GM19438 (cell line): Measurements from ENCODE around the gene FOLR2.
"Not testable (repeated sequence)": the region's sequence is repeated elsewhere in the genome, so short reads cannot be mapped to it uniquely, and the experiment has no call there.

Source experiments
- ATAC-seq: cut with Tn5 transposase; IDR thresholded peaks from one replicate; pipeline ENCODE4 v1.9.1; 2021; ENCODE audit warnings: low read depth; ENCODE audit not compliant: unreplicated experiment

Gene FOLR2

DNA sequence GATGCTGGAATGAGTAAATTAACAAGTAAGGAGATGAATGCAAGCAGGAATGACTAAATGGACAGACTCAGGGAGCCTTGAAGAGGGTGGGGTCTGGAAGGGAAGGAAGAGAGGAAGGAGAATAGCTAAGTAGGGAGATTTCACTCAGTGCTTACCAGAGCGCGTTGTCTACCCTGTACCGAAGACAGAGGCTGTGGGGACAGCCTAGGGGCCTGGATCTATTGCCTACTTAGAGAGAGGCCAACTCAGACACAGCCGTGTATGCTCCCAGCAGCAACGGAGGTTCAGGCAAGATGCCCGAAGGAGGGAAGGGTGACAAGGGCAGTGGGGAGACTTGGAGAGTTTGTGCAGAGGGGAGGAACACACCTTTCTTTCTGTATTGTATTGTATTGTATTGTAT is at the start of gene FOLR2:
TSS of gene FOLR2 (plus strand) at position 157 of the 400 bp plus-strand sequence. CDS start 1,791 bp downstream, outside the sequence.
- no peak for ATAC-seq

DNA sequence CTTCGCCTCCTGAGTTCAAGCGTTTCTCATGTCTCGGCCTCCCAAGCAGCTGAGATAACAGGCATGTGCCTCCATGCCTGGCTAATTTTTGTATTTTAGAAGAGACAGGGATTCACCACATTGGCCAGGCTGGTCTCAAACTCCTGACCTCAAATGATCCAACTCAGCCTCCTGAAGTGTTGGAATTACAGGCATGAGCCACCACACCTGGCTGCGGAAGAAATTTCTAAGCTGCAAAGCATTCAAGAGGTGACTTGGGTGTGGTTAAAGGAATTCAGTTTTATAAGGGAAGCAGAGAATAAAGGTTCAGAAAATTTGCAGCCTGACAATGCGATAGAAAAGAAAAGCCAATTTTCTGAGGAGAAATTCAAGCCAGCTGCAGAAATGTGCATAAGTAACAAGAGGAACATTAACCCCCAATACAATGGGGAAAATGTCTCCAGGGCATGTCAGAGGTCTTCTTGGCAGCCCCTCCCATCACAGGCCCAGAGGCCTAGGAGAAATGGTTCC is 47.5 kb upstream of the FOLR2 start:
- not testable (repeated sequence) for ATAC-seq

DNA sequence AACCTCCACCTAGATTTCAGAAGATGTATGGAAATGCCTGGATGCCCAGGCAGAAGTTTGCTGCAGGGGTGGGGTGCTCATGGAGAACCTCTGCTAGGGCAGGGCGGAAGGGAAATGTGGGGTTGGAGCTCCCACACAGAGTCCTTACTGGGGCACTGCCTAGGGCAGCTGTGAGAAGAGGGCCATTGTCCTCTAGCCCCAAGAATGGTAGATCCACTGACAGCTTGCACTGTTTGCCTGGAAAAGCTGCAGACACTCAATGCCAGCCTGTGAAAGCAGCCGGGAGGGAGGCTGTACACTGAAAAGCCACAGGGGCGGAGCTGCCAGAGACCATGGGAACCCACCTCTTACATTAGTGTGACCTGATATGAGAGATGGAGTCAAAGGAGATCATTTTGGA is 46.8 kb upstream of the FOLR2 start:
- ATAC-seq: not testable (repeated sequence)

GRCh38 chr11:72172043-72172442 is 44.6 kb upstream of the FOLR2 start:
- not testable (repeated sequence) for ATAC-seq

- ATAC-seq: no peak
These were observed 43.3 kb upstream of the FOLR2 start for GRCh38 chr11:72173291-72173690.

- ATAC-seq: no peak
These were observed 42.1 kb upstream of the FOLR2 start for GRCh38 chr11:72174302-72175070.

- ATAC-seq: no peak
These were observed 38.9 kb upstream of the FOLR2 start for GRCh38 chr11:72177656-72178055.

- ATAC-seq: no peak
These were observed 37.4 kb upstream of the FOLR2 start for GRCh38 chr11:72179049-72179803.

- ATAC-seq: no peak
These were observed 36.7 kb upstream of the FOLR2 start for GRCh38 chr11:72179804-72180396.

DNA sequence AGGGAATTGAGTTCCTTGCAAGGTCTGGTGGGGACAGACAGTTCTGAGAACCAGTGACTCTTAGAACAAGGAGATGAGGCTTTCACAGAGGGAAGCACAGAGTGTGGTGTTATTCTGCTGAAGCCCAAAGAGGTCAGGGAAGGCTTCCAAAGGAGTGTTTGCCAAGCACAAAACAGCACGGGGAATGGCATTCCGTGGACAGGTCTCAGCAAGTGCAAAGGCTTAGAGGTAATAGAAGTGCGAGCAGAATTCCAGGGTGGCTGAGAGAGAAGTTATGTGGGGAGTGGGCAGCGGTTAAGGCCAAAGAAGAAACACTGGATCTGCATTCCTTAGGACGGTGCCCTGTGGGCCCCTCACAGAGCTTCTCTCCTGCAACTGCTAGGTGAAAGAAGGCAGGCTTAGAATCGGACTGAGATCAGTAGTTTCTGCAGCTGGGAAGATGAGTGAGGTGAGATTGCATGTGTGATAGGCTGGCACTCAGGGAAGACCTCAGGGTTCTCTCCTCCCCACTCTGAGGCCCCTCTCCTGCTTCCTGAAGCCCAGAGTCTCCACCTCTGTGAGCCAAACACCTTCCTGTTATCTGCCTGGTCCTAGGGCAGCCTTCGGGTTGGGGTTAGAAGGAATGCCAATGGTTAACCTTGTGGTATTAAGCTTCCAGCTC is 35.6 kb upstream of the FOLR2 start:
- ATAC-seq: not testable (repeated sequence)

DNA sequence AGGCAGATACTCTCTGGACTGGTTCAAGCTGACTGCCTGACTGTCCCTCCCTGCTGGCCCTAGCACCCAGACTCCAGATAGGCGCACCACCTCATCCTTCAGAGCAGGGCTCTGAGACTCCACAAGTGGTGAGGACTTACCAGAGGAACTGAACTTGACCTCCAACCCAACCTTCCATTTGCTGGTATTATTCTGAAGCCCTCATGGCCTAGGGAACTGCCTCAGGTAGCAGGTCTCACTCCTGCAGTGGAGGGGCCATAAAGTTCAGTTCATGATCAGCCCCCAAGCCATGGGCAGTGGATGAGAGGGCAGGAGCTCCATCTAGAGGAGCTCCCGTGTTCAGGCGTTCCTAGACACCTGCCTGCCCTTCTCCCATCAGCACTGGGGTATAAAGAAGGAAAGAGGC is 35.0 kb upstream of the FOLR2 start:
- not testable (repeated sequence) for ATAC-seq

DNA sequence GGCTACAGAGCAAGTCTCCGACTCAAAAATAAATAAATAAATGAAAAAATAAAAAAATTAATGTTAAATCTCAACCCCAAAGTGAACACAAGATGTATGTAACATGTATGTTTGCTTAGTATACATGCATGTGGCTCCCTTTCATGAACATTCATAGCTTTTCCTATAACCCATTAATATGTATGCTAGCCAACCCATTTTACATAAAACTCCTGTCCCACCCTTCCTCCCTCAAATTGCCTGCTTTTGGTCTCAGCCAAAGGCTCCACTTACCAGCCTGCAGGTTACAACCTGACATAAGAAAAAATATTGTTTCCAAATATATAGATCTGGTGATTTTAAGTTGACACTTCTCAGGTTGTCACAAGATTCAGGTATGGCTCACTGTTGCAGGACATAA is 28.3 kb upstream of the FOLR2 start:
- no peak for ATAC-seq

- ATAC-seq: no peak
These were observed 26.9 kb upstream of the FOLR2 start for GRCh38 chr11:72189455-72190250.

DNA sequence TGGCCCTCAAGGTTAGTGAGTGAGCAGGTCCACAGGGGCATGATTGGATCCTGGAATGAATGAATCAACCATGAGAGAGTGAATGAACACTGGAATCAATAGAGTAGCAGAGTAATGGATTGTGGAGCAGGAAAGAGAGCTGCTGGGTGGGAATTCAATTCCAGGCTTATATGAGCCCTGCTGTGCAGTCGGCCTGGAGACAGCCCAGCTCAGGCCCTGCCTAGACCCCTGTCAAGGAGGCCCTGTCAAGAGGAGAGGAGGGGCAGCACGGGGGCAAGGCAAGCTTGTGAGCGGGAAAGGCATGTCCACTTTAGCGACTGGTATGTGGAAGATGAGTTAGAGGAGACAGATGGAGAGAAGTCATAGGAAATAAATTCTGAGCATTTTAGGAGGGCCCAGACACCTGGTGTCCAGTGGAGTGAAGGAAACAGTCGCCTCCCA is 25.9 kb upstream of the FOLR2 start:
- ATAC-seq: no peak

DNA sequence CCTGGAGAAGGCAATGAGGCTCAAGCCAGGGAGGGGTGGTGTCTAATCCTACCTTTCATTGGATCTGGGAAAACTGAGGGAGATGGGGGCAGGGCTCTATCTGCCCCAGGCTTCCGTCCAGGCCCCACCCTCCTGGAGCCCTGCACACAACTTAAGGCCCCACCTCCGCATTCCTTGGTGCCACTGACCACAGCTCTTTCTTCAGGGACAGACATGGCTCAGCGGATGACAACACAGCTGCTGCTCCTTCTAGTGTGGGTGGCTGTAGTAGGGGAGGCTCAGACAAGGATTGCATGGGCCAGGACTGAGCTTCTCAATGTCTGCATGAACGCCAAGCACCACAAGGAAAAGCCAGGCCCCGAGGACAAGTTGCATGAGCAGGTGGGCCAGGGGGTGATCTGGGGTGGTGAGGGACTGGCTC is 24.6 kb upstream of the FOLR2 start, which contains the start of gene FOLR1:
TSS of gene FOLR1 (plus strand) at position 180 of the 421 bp plus-strand sequence. CDS start at position 214, 34 bp downstream.
- no peak for ATAC-seq

- ATAC-seq: no peak
These were observed 20.9 kb upstream of the FOLR2 start for GRCh38 chr11:72195518-72196270.

DNA sequence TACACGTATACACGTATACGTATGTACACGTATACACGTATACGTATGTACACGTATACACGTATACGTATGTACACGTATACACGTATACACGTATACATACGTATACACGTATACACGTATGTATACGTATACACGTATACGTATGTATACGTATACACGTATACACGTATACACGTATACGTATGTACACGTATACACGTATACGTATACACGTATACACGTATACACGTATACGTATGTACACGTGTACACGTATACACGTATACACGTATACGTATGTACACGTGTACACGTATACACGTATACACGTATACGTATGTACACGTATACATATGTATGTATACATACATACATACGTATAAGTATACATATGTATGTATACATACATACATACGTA is 15.1 kb upstream of the FOLR2 start:
- ATAC-seq: not testable (repeated sequence)

GRCh38 chr11:72202571-72202970 is 14.0 kb upstream of the FOLR2 start:
- ATAC-seq: no peak

- ATAC-seq: no peak
These were observed 13.4 kb upstream of the FOLR2 start for GRCh38 chr11:72203163-72203562.
